Activated CD8-positive, alpha-beta T cell treated with anti-CD3 and anti-CD28 coated beads for 36 hours (primary cell): ENCODE results near the gene PPIF. TPM values are rescaled to one million over a fixed set of nuclear protein-coding genes. Genes with fewer than 3 reads are reported as not detected.

Experiments
- ATAC-seq: fragments of 200-7000 bp; cut with Tn5 transposase; one replicate; pipeline ENCODE4 v1.10.0; 2021; ENCODE audit warnings: mild to moderate bottlenecking, moderate library complexity
- CTCF ChIA-PET: fragments of 350-600 bp; sonication (Branson Sonifier 250); formaldehyde crosslinking; loops from one replicate; lab custom pipeline; 2021; ENCODE audit warnings: antibody characterized with exemption; lab: Charles Lee
- POLR2A ChIA-PET: fragments of 350-600 bp; sonication (Branson Sonifier 250); formaldehyde crosslinking; loops from one replicate; lab custom pipeline; 2021; ENCODE audit warnings: antibody characterized with exemption; lab: Charles Lee
- DNase-seq: peaks from one replicate; pipeline ENCODE4 v3.0.0-alpha.2; 2020
- H3K27ac Mint-ChIP-seq: one replicate; pipeline ENCODE4 v1.8.0; 2021; ENCODE audit warnings: mild to moderate bottlenecking, mixed read lengths
- H3K27me3 Mint-ChIP-seq: one replicate; pipeline ENCODE4 v1.8.0; 2021; ENCODE audit warnings: mixed read lengths
- H3K36me3 Mint-ChIP-seq: one replicate; pipeline ENCODE4 v1.8.0; 2021; ENCODE audit warnings: low read depth, mixed read lengths
- H3K4me1 Mint-ChIP-seq: one replicate; pipeline ENCODE4 v1.8.0; 2021; ENCODE audit warnings: low read depth, mixed read lengths
- H3K4me3 Mint-ChIP-seq: one replicate; pipeline ENCODE4 v1.8.0; 2021; ENCODE audit warnings: mild to moderate bottlenecking, moderate library complexity, mixed read lengths
- H3K9me3 Mint-ChIP-seq: one replicate; pipeline ENCODE4 v1.8.0; 2021; ENCODE audit warnings: mixed read lengths
- CTCF ChIP-seq: fragments of 200-600 bp; IDR thresholded peaks from one replicate; pipeline ENCODE4 v1.8.0; 2022; ENCODE audit warnings: antibody characterized with exemption, mild to moderate bottlenecking
- intact Hi-C: fragments of 100-400 bp; cut with micrococcal nuclease; formaldehyde crosslinking; loops from one replicate; pipeline ENCODE4 v1.10.0; 2022
- total RNA-seq, 2 experiments: library from RNA; stranded (reverse); gene quantifications; one replicate each; pipeline ENCODE4 v1.2.3, GENCODE V29; 2021

PPIF gene
- total RNA-seq, 2 experiments from 2014 or later, result 81.5 to 88.6 TPM

- DNase-seq (no peak), ATAC-seq (no peak)
- CTCF ChIA-PET, result interaction anchor here (0.8 to 2.6 kb wide), 5 partner anchors 13 to 111 kb away, joined by 3 to 7 read pairs (median 5); no protein-coding TSS in a partner anchor
- Mint-ChIP-seq H3K27me3 (no peaks in the 10 kb centered on the region), H3K27ac (no peak overlapping the region), H3K4me3 (no peak overlapping the region), H3K9me3 (peaks cover 3% of the 10 kb centered on the region), H3K4me1 (no peaks in the 10 kb centered on the region), H3K36me3 (no peaks in the 10 kb centered on the region)
- TF ChIP-seq CTCF, result no peak
- POLR2A ChIA-PET, result no interaction called here
- intact Hi-C loops, result no loop called here
Observed at GRCh38 chr10:79376078-79376628, 28.9 kb downstream of the PPIF start.

- intact Hi-C loops, result no loop called here
- no peak for TF ChIP-seq CTCF
- no peaks in the 10 kb centered on the region for H3K36me3 Mint-ChIP-seq
- H3K9me3 Mint-ChIP-seq, result no peaks in the 10 kb centered on the region
- CTCF ChIA-PET, result interaction anchor here (1.3 kb wide), 2 partner anchors 91 to 111 kb away, joined by 5 to 6 read pairs; no protein-coding TSS in a partner anchor
- H3K27ac Mint-ChIP-seq, result no peak overlapping the region
- no peaks in the 10 kb centered on the region for H3K4me1 Mint-ChIP-seq
- POLR2A ChIA-PET, result no interaction called here
- H3K4me3 Mint-ChIP-seq, result no peak overlapping the region
- no peak for DNase-seq
- no peak for ATAC-seq
- no peaks in the 10 kb centered on the region for H3K27me3 Mint-ChIP-seq
Observed at GRCh38 chr10:79376751-79377556, 29.7 kb downstream of the PPIF start.

GRCh38 chr10:79377557-79378382 lies 30.5 kb downstream of the PPIF start:
- Mint-ChIP-seq H3K4me1 (no peaks in the 10 kb centered on the region), H3K27ac (no peak overlapping the region), H3K27me3 (no peaks in the 10 kb centered on the region), H3K4me3 (no peak overlapping the region), H3K36me3 (no peaks in the 10 kb centered on the region), H3K9me3 (no peaks in the 10 kb centered on the region)
- intact Hi-C loops, result no loop called here
- DNase-seq (no peak), ATAC-seq (no peak)
- CTCF ChIA-PET, result no interaction called here
- no peak for TF ChIP-seq CTCF
- POLR2A ChIA-PET, result no interaction called here

- Mint-ChIP-seq H3K4me1 (no peaks in the 10 kb centered on the region), H3K36me3 (no peaks in the 10 kb centered on the region), H3K27ac (no peak overlapping the region), H3K27me3 (no peaks in the 10 kb centered on the region), H3K9me3 (no peaks in the 10 kb centered on the region), H3K4me3 (no peak overlapping the region)
- DNase-seq, result no peak
- intact Hi-C loops, result no loop called here
- no peak for ATAC-seq
- ChIA-PET CTCF (no interaction called here), POLR2A (no interaction called here)
- TF ChIP-seq CTCF, result no peak
Observed at GRCh38 chr10:79378383-79378646, 31.0 kb downstream of the PPIF start.
